Fibroblast of the conjunctiva (primary cell): ENCODE data around the gene ONECUT1.

Source experiments
- DNase-seq: peaks from one replicate; pipeline ENCODE4 v3.0.0-alpha.2; 2010; ENCODE audit warnings: low read depth

ONECUT1 gene

DNA sequence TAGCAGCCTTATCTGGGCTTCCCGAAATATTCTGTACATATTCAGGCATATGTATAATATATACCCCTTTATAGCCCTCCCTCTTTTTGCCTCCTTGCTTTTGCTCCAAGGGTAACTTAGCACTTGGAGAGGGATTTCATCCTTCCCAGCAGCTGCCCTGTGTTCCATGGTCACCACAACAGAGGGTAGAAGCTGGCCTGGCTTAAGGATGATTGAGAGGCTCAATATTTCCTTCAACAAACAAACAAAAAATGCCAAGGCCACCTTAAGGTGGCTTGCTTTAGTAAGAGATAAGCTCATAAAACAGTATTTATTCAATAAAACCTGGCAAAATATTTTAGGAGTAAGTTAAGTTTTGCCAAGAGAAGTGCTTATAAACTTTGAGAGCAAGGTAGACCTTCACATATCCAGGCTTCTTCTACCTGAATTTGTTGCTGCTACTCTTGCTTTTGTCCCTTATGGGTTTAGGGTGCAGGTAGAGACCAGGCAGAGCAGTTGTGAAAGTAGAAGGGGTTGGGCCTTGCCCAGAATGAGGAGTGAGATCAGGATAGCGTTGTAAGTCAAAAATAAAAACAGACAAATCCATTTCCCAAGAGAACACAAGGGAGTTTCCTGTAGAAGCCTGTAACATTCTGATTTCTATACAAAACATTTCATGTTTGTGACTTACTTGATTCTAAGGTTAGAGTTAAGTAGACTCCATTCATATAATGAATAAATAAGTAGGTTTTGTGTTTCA, 58.2 kb downstream of the ONECUT1 start:
- DNase-seq = no peak

GRCh38 chr15:52731004-52731403, 59.1 kb downstream of the ONECUT1 start:
- no peak for DNase-seq

DNA sequence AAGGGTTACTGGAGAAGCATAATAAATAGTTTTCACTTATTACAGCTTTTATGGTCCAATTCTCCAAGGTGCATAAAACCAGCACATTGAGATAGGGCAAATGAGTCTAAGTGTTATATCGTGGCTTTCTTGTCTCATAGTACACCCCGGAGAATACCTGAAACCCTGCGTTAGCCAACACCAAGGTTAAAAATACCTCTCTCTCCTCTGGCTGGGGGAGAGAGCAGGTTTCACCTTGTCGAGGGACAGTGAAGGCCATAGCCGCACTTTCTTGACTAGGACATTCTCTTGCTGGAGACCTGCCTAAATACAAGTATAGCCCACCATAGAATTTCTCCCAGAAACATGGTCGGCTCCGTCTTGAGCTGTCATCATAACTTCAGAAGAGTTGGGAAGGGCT, 59.5 kb downstream of the ONECUT1 start:
- no peak for DNase-seq

DNA sequence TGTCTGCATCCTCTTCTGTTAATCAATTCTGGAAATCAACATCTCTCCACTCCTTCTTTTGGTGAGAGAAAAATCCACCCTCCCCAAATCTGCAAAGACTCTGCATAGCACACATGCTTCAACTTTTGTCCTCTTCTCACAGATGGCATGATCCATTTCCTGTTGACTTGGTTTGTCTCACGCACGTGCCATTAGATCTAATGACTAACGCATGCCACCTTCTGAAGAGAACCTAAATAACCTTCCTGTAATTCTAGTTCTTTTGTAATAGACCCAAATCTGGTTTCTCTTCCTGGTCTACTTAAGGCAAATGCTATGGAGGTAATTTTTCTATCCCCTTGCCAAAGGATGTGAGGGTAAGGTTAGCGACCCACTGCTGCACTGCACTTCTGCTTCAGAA, 60.0 kb downstream of the ONECUT1 start:
- no peak for DNase-seq

DNA sequence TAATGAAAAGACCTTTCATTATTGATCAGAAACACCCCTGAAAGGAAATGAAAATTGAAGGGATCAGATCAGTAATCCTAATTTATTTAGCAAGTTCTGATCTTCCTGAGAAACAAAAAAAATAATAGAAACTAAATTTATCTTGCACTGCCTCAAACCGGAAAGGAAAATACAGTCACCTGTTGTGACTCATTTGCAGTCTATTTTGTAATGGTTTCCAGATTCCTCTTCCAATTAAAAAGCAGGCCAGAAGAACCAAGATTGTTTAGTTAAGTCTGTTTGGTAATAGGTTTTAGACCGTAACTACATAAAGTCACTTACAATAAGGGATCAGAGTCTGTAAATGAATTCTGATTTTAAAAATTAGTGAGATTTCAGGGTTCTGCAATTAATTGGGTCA, 61.2 kb downstream of the ONECUT1 start:
- DNase-seq = no peak

DNA sequence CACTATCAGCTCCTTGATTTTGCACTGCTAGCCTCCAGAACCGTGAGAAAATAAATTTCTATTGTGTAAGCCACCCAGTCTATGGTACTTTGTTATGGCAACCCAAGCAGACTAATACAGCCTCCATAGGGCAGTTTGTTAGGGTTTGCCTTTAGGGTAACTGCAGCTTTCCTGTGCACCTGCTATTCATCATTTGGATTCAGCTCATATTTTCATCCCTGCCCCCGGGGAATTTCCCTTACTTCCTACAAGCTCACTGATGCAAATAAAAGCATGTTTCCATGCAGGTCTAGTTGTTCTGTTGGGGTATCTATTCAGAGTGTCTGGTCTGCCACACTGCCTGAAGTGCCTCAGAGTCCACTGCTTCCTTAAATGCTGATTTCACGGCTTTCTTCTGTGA, 62.3 kb downstream of the ONECUT1 start:
- DNase-seq = no peak

- DNase-seq = no peak
These were observed 63.9 kb downstream of the ONECUT1 start for GRCh38 chr15:52726195-52726594.

- DNase-seq = no peak
These were observed 71.6 kb downstream of the ONECUT1 start for GRCh38 chr15:52718551-52718950.

DNA sequence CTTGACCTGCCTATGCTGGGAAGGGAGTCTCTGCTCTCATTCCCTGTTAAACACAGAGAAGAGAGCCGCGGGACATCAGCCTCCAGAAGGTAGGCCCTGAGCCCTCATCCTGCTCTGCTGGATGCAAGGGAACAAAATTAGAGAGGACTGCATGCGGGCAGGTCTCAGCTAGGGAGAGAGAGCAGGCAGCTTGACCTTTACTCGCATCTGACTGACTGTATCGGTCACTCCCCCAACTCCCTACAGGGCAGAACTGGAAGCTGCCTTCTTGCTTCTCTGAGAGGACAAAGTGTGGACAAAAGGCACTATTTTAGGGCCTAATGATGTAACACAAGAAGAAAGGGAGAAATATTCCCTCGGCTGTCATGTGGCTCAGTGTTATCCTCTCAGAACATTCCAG, 72.2 kb downstream of the ONECUT1 start:
- no peak for DNase-seq

DNA sequence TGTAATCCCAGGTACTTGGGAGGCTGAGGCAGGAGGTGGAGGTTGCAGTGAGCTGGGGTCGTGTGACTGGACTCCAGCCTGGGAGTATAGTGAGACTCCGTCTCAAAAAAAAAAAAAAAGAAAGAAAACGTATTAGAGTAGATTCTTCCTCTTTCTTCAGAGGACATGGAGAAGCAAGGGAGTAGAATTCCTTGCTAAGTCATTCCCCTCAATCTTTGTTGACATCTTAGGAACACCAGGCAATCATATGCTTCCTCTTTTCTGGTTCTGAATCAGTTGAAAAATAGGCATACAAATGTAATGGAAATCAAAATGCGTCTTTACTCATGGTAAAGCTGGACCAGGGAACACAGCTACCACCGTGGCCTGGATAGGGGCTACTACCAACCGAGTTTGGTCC, 72.7 kb downstream of the ONECUT1 start:
- no peak for DNase-seq

- DNase-seq = no peak
These were observed 73.6 kb downstream of the ONECUT1 start for GRCh38 chr15:52716536-52716935.

DNA sequence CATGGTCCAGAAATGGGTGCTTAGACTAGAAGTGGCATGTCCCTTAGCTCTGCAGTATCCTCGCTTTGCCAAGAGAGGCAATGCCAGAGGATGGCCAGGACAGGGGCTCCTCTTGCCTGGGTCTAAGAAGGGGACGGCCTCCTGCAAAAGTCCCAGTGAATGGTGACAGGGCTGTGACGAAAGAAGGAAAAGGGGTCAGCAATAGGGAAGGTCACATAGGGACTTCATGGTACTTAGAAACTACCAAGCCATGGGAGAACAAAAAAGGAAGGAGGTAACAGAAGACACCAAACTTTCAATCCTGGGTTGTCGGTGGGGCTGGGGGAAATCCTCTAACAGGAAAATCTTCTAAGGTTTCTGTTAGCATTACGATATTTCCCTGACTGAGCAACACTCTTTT, 74.7 kb downstream of the ONECUT1 start:
- DNase-seq = no peak

- no peak for DNase-seq
These were observed 75.2 kb downstream of the ONECUT1 start for GRCh38 chr15:52714968-52715367.

- no peak for DNase-seq
These were observed 79.3 kb downstream of the ONECUT1 start for GRCh38 chr15:52710708-52711389.

- DNase-seq = no peak
These were observed 80.0 kb downstream of the ONECUT1 start for GRCh38 chr15:52710050-52710707.

DNA sequence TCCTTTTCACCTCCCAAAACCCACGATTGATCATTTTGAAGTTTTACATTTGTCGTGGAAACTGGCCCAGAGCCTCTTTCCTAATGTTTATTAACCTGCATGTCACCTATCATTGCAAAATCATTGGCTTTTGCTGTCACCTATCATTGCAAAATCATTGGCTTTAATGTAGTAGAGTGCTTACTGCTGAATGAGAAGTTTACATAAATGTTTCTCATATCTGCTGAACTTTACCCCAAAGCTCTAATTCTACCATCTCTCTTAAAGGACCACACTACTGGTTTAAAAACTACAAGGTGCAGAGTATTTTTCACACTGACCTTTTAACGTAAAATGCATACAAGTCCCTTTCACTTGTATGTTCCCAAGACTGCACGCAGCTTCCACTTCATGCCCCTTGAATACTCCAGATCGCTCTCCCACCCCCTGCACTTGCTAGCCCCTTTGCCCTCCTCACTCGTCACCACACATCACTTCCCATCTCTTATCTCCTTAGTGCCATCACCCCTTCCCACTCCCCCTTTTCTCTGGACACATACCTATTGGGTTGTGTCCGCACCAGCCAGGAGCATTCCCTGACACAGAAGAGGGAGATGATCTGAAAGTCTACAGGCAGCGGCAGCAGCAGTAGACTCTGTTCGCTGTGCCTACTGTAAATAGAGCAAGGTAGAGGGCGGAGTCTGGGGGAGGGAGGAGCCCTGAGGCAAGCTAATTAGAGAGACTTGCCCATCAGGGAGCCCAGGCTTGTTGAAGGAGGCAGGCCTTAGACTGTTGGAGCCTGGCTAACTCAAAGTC, 80.8 kb downstream of the ONECUT1 start:
- DNase-seq = no peak
